ENCODE data around the gene TBC1D8. TPM values are rescaled to one million over a fixed set of nuclear protein-coding genes. Genes with fewer than 3 reads are reported as not detected.

Gene TBC1D8
- total RNA-seq, 1 donor from 2014 or later: 45.0 TPM

- Histone ChIP-seq H3K27ac (replicated peaks) (no peak overlapping the region), H3K36me3 (peaks cover 70% of the 10 kb centered on the region), H3K9me3 (replicated peaks) (no peaks in the 10 kb centered on the region), H3K4me3 (no peak overlapping the region), H3K27me3 (ENCODE audit: low read depth) (no peaks in the 10 kb centered on the region), H3K4me1 (peaks cover 1% of the 10 kb centered on the region)
- no peak for TF ChIP-seq CTCF (IDR thresholded peaks at IDR 0.05; ENCODE audit: borderline replicate concordance)
- DNase-seq: no peak
- intact Hi-C loops (cut with micrococcal nuclease): no loop called here
Observed at GRCh38 chr2:100978582-100979191, 172.5 kb downstream of the TBC1D8 start.

GRCh38 chr2:100977511-100977910, 173.7 kb downstream of the TBC1D8 start:
- no peak for DNase-seq
- TF ChIP-seq CTCF (IDR thresholded peaks at IDR 0.05; ENCODE audit: borderline replicate concordance): no peak
- Histone ChIP-seq H3K9me3 (replicated peaks) (no peaks in the 10 kb centered on the region), H3K27me3 (ENCODE audit: low read depth) (no peaks in the 10 kb centered on the region), H3K27ac (replicated peaks) (no peak overlapping the region), H3K4me1 (no peaks in the 10 kb centered on the region), H3K36me3 (peaks cover 72% of the 10 kb centered on the region), H3K4me3 (no peak overlapping the region)
- intact Hi-C loops (cut with micrococcal nuclease): no loop called here

GRCh38 chr2:100976645-100977391, 174.4 kb downstream of the TBC1D8 start:
- Histone ChIP-seq H3K27ac (replicated peaks) (no peak overlapping the region), H3K4me1 (no peaks in the 10 kb centered on the region), H3K4me3 (no peak overlapping the region), H3K27me3 (ENCODE audit: low read depth) (no peaks in the 10 kb centered on the region), H3K9me3 (replicated peaks) (no peaks in the 10 kb centered on the region), H3K36me3 (peaks cover 74% of the 10 kb centered on the region)
- TF ChIP-seq CTCF (IDR thresholded peaks at IDR 0.05; ENCODE audit: borderline replicate concordance): no peak
- intact Hi-C loops (cut with micrococcal nuclease): no loop called here
- DNase-seq: no peak

- H3K9me3 ChIP-seq (replicated peaks): no peaks in the 10 kb centered on the region
- DNase-seq: no peak
- H3K4me1 ChIP-seq: no peaks in the 10 kb centered on the region
- peaks cover 81% of the 10 kb centered on the region for H3K36me3 ChIP-seq
- no peak overlapping the region for H3K27ac ChIP-seq (replicated peaks)
- TF ChIP-seq CTCF (IDR thresholded peaks at IDR 0.05; ENCODE audit: borderline replicate concordance): no peak
- H3K27me3 ChIP-seq (ENCODE audit: low read depth): no peaks in the 10 kb centered on the region
- H3K4me3 ChIP-seq: no peak overlapping the region
- intact Hi-C loops (cut with micrococcal nuclease): no loop called here
Observed at GRCh38 chr2:100976061-100976460, 175.1 kb downstream of the TBC1D8 start.

- peaks cover 87% of the 10 kb centered on the region for H3K36me3 ChIP-seq
- DNase-seq: no peak
- intact Hi-C loops (cut with micrococcal nuclease): no loop called here
Observed at GRCh38 chr2:100975521-100975785, 175.7 kb downstream of the TBC1D8 start.

More at GRCh38 chr2:100975521-100975785, 175.7 kb downstream of the TBC1D8 start:
- Histone ChIP-seq H3K27me3 (ENCODE audit: low read depth) (no peaks in the 10 kb centered on the region), H3K4me1 (no peaks in the 10 kb centered on the region), H3K9me3 (replicated peaks) (no peaks in the 10 kb centered on the region), H3K4me3 (no peak overlapping the region), H3K27ac (replicated peaks) (no peak overlapping the region)
- no peak for TF ChIP-seq CTCF (IDR thresholded peaks at IDR 0.05; ENCODE audit: borderline replicate concordance)
